Measurements from ENCODE around the gene ATP1A2. TPM values are rescaled to one million over a fixed set of nuclear protein-coding genes. Genes with fewer than 3 reads are reported as not detected.

ATP1A2 gene
- total RNA-seq, 1 donor from 2014 or later: not detected

GRCh38 chr1:160085686-160086455, 29.7 kb upstream of the ATP1A2 start:
- DNase-seq: peak; percentile 85

- DNase-seq: no peak
These were observed 29.1 kb upstream of the ATP1A2 start for GRCh38 chr1:160086456-160086892.

GRCh38 chr1:160087118-160087662, 28.4 kb upstream of the ATP1A2 start:
- DNase-seq: no peak

- no peak for DNase-seq
These were observed 25.7 kb upstream of the ATP1A2 start for GRCh38 chr1:160089883-160090282.

DNA sequence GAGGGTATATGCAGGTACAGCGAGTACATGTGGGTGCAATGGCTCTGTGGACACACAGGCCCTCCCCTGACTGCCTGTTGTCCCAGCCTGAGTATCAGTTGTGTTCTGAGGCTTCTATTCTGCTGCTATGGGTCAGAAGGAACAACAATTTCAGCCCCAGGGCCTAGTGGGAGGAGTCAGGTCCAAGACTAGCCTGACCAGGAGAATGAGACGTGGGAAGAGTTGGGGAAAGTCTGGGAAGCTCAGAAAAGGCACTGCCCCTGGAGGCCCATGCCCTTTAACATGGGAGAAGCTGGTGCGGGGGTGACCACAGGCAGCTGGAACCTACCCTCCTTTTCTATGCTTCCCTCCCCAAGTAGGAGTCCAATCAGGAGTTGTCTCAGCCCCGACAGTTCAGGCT, 24.8 kb upstream of the ATP1A2 start:
- no peak for DNase-seq

DNA sequence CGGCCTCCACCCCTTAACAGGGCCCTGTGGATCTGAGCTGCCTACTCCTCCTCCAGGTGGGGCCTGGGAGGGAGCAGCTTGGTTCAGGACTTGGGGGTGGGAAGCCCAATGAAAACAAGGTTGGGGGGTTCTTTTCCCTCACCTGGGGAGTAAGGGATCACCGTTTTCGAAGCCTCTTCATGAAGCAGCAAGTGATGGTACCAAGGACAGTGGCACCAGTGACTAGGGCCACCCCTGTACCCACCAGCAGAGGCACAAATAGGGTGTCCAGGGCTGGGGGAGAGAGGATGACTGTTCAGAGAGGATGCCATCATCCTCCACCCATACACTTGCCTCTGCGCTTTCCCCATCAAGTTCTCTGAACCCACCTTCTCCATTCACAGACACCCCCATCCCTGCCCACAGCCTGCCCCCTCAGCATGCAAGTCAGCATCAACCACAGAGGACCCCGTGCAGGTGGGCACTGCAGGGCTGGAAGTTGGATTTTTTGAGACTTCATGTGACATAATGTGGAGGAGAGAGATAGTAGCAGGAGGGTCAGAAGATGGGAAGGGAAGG, 23.8 kb upstream of the ATP1A2 start:
- no peak for DNase-seq

DNA sequence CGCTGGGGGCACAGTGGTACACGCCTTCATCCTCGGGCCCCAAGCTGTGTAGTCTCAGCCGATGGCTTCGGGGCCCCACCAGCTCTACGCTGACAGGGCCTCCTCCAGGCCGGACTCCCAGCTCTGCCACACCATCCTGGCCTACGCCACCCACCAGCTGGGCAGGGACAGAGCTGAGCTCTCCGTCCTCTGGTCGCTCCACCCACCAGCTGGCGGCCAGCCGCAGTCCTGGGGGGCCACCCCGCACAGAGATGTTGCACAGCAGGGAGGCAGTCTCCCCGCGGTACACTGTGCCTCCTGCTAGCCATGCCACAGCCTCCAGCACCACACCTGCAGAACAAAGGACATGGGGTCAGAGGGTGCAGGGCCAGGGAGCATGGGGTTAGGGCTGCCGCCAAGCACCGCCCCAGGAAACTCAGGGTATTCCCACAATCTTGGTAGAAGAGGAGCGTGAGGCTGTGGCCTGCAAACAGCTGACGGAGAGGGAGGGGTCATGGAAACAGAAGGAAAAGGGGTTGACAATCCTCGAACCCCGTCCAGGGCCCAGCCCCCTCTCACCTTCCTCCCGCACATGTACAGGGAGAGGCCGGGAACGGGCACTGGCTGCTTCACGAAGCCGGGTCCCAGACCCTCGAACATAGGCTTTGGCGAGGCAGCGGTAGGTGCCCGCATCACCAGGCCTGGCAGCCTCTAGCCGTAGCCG, 23.0 kb upstream of the ATP1A2 start:
- DNase-seq: no peak

- DNase-seq: no peak
These were observed 22.5 kb upstream of the ATP1A2 start for GRCh38 chr1:160093069-160093395.

GRCh38 chr1:160093624-160094290, 21.8 kb upstream of the ATP1A2 start:
- no peak for DNase-seq

- no peak for DNase-seq
These were observed 21.3 kb upstream of the ATP1A2 start for GRCh38 chr1:160094291-160094625.

DNA sequence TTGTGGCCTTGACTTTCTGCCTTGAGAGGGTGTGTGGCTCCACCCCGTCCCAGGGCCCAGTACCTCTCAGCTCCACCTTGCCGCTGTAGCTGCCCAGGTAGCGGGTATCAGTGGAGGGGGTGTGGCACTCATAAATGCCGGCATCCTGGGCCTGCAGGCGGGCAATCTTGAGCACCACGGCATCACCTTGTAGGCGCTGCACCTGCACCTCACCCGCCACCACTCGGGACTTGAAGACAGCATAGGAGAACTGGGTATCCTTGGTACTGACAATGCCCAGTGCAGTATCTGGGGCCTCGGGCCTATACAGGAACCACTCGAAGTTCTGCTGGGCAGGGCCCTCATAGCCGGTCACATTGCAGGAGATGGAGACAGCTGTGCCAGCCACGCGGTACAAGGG, 20.8 kb upstream of the ATP1A2 start:
- no peak for DNase-seq

- DNase-seq: peak; percentile 20
These were observed 20.0 kb upstream of the ATP1A2 start for GRCh38 chr1:160095382-160096105.

DNA sequence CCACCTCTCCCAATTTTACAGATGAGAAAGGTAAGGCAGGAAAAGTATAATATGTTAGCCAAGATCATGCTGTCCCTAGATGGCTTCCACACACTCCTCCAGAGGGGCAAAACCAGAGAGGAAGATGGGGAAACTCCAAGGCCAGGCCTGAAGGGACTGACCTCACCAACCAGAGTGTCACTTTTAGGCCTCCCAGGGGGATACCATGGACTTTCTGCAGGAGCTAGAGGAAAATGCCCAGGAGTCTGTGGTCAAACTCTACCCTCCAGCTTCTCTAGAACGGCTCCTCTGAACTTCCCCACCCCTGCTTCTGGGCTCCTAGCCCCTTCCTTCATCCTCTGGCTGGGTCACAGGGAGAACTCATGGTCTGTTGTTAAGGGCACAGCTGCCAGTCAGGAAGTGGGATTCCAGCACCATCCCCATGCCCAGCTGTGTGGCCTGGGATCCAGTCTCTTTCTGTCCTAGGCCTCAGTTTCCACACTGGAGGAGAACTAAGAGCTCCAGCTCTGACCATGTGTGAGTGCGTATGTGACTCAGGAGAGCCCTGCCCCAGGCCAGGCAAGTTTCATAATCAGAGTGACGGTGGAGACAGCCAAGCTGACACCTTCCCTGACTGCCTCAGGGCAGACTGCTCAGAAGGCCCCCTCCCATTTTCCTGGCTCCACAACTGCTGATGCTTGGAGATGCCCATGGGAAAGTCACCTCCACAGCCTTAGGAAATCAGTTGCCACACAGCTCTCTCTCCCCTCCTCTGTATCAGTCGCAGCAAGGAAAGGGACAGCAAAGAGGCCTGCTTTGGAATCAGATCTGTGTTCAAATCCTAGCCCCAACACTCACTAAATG, 19.1 kb upstream of the ATP1A2 start:
- no peak for DNase-seq

DNA sequence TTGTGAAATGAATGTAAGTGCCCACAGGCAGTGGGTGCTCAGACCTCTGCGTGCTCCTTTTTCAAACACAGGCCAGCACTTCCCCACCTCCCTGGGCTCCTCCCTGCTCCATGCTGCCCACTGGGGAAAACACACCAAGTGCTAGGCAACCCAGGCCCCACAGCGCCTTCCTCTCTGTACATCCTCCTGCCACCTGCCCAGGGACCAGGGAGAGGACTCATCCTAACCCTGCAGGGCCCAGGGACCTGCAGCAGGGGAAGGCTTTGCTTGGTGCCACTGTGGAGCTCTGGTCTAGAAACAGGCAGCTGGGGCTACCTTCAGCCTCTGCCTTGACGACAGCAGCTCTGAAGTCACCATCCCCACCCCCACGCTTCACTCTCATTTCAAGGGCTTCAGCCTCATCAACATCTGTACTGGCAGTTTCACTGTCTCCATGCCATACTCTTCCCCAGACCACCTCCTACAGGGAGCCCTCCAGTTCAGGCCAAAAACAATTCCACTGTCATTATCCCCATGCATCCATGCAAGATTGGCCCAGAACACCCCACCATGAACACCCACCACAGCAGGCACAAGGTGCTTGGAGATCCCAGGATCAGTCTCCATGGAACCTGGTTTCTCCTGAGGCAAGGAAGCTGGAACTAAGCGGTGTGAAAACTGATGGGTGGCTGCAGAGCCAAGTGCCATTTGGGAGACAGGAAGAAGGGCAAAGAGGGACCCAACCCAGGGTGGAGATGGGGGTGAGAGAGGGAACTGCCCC, 18.2 kb upstream of the ATP1A2 start:
- DNase-seq: no peak

DNA sequence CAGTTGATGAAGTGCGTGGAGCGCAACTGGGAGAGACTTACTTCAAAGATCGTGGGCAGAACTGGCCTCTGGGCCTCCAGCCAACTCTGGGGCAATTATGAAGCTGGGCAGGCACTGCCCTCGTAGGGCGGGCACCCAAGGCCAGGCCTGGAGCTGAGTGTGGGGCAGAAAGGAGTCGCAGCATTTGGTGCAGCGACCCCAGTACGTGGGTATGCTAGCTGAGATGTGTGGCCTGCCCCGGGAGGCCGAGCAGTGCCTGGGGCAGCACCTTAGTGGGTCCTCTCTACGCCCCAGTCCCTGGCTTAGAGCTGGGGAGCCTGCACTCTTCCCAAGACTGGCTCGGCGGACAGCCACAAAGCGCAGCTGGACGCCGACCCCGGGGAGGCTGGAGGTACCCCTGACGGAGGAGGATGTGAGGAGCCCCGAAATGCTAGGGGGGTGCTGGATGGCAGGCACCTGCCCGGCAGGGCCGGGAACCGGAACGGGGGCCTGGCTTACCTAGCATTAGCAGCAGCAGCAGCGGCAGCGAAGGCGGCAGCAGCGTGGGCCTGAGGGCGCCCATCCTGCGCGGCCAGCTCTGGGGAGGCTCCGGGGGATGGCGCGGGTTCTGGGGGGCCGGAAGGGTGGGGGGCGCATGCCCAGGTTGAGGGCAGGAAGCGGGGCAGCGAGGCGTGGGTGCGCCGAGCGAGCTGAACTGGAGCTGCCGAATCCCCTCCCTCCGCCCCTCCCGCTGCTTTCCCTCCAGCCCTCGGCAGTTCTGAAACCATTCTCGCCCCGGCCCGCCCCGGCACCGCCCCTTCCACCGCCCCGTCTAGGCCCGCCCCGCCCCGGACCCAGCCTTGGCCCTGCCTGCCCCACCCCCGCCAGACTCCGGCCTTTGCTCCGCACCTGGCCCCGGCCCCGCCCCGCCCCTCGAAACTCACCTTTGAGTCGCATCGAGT, 17.4 kb upstream of the ATP1A2 start, which contains the start of gene IGSF8:
IGSF8 (minus strand) TSS at position 709 of the 941 bp plus-strand sequence; CDS start at position 562, 147 bp downstream.
- DNase-seq: peak; percentile 83

- peak; percentile 95 for DNase-seq
These were observed 16.6 kb upstream of the ATP1A2 start for GRCh38 chr1:160098852-160099561.

DNA sequence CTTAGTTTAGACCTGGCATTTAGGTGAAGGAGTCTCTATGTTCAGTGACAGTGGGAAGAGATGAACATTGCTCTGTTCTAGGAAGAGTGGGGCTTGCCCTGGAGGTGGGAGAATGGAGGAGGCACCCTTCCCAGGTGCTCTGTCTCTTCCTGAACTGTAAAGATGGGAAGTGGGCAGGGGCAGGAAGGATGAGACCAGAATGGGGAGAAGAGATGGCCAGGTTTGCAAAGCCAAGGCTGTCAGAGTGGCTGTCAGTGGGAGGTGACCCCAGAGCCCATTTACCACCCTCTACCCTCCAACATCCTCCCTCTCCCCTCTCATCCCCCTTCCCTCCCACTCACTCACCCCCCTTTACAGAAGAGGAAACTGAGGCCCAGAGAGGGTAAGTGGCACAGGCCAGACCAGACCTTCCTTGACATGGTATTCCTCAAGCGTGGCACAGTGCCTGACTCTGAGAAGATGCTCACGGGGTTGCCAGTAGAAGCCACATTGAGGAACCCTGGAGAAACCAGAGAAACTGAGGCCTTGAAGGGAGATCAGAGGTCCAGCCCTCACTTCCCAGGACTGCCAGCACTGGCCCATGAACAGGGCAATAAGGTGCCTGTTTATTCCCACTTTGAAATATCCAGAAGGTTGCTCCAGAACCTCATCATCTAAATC, 15.7 kb upstream of the ATP1A2 start:
- no peak for DNase-seq

DNA sequence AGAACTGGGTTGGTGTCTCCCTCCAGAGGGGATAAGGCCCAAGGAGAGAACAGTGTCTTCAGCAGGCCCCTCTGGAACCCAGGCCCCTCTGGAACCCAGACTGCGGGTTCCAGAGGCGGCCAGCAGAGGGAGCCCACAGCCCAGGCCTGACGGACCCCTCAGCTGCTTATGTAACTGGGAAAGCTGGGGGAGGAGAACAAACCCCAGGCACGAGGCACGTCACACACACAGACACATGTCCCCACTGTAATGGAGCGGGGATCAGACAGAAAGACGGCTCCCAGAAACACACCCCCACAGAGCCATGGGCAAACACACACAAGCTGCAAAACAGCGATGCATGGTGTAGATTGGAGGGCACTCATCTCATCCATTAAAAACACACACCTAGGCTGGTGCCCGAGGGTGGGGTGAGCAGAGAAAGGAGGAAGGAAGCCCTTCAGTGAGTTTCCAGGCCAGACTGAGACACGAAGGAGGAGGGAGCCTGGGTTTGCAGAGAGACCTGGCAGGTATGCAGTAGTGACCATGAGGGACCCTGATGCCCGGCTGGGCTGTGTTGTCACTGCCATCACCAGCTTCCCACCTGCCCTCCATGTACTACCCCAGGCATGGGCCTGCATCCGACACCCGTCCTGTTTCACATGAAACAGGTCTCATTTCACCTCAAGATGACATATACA, 14.4 kb upstream of the ATP1A2 start:
- peak; percentile 80 for DNase-seq
